ENCODE results near the gene C20orf96. TPM values are rescaled to one million over a fixed set of nuclear protein-coding genes. Genes with fewer than 3 reads are reported as not detected.

Gene C20orf96
- total and polyA plus RNA-seq, 2 donors (not counting 1 experiment from before 2014, with no cell fraction given): 4.7 to 7.5 TPM

DNA sequence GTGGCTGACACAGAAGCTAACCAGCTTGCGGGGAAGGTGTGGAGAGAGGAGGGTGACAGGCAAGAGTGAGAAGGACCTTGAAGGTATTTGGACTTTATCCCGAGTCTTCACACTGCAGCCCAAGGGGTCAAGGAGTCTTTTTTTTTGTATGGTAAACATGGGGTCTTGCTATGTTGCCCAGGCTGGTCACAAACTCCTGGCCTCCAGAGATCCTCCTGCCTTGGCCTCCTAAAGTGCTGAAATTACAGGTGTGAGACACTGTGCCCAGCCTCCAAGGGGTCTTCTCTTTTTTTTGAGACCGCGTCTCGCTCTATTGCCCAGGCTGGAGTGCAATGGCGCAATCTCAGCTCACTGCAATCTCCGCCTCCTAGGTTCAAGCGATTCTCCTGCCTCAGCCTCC, 44.0 kb upstream of the C20orf96 start:
- intact Hi-C loops (cut with micrococcal nuclease): no loop called here

More for the DNA sequence above, 44.0 kb upstream of the C20orf96 start:
- H3K27me3 Mint-ChIP-seq: no peaks in the 10 kb centered on the region
- Histone ChIP-seq H3K27me3 (replicated peaks in 1 of 4; ENCODE audit: control extremely low read depth in 1 of 4, control insufficient read depth in 3 of 4, insufficient read depth in 4 of 4, low read length in 3 of 4) (no peaks in the 10 kb centered on the region), H4K20me1 (ENCODE audit: control insufficient read depth, insufficient read depth, low read length, poor library complexity, severe bottlenecking) (peaks cover 2% of the 10 kb centered on the region), H2AFZ (ENCODE audit: insufficient read depth, low read depth, low read length, poor library complexity, severe bottlenecking) (no peak overlapping the region), H3K9me3 (ENCODE audit: control extremely low read depth in 1 of 3, control insufficient read depth in 2 of 3, insufficient read depth in 1 of 3, low read length in 2 of 3) (no peaks in the 10 kb centered on the region), H3K4me1 (ENCODE audit: control insufficient read depth in 2 of 2, insufficient read depth in 2 of 2, low read length in 2 of 2) (peaks cover 9 to 12% of the 10 kb centered on the region in 2 donors), H3K4me2 (replicated peaks; ENCODE audit: low read depth, low read length, poor library complexity, severe bottlenecking) (no peak overlapping the region), H3K79me2 (ENCODE audit: control insufficient read depth, insufficient read depth, low read length) (no peaks in the 10 kb centered on the region), H3K4me3 (ENCODE audit: control extremely low read depth in 1 of 5, extremely low read depth in 1 of 5, insufficient read depth in 1 of 5, low read depth in 2 of 5, low read length in 4 of 5) (no peak overlapping the region), H3K36me3 (replicated peaks in 1 of 2; ENCODE audit: control extremely low read depth in 1 of 2, control insufficient read depth in 1 of 2, extremely low read depth in 1 of 2, insufficient read depth in 2 of 2, low read length in 1 of 2) (no peaks in the 10 kb centered on the region), H3K27ac (ENCODE audit: low read length in 2 of 2) (no peak overlapping the region), H3K9ac (ENCODE audit: low read length) (no peak overlapping the region)
- no peak for DNase-seq
- ChIA-PET POLR2A (no interaction called here), CTCF (interaction anchor here (1.2 to 6.3 kb wide), 3 partner anchors 10 to 68 kb away, joined by 3 to 47 read pairs (median 5); partner anchors contain the start of gene NRSN2)
- no peak overlapping the region for H3K27ac Mint-ChIP-seq
- H3K4me1 Mint-ChIP-seq: peaks cover 17% of the 10 kb centered on the region
- 98% methylated on average over 5 of the region's 8 CpGs for WGBS (ENCODE audit: insufficient coverage)
- no peaks in the 10 kb centered on the region for H3K9me3 Mint-ChIP-seq (ENCODE audit: insufficient read depth)
- TF ChIP-seq, protein P1, sequence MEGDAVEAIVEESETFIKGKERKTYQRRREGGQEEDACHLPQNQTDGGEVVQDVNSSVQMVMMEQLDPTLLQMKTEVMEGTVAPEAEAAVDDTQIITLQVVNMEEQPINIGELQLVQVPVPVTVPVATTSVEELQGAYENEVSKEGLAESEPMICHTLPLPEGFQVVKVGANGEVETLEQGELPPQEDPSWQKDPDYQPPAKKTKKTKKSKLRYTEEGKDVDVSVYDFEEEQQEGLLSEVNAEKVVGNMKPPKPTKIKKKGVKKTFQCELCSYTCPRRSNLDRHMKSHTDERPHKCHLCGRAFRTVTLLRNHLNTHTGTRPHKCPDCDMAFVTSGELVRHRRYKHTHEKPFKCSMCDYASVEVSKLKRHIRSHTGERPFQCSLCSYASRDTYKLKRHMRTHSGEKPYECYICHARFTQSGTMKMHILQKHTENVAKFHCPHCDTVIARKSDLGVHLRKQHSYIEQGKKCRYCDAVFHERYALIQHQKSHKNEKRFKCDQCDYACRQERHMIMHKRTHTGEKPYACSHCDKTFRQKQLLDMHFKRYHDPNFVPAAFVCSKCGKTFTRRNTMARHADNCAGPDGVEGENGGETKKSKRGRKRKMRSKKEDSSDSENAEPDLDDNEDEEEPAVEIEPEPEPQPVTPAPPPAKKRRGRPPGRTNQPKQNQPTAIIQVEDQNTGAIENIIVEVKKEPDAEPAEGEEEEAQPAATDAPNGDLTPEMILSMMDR (IDR thresholded peaks at IDR 0.05): no peak
- TF ChIP-seq EZH2 (IDR thresholded peaks at IDR 0.05; ENCODE audit: borderline replicate concordance, insufficient read depth, low read depth, low read length, poor library complexity, severe bottlenecking): no peak
- ATAC-seq (ENCODE audit: low read depth): no peak
- H3K4me3 Mint-ChIP-seq: no peak overlapping the region
